ENCODE results near the gene BCLAF1.

- no peak for TF ChIP-seq CTCF (IDR thresholded peaks at IDR 0.05 in 2 of 3, conservative IDR thresholded peaks at IDR 0.05 in 1 of 3; ENCODE audit: borderline replicate concordance in 1 of 3, insufficient read depth in 1 of 3, low read depth in 2 of 3, low read length in 2 of 3)
- TF ChIP-seq POLR2AphosphoS5 (IDR thresholded peaks at IDR 0.05; ENCODE audit: low read depth, low read length), result no peak
- no peak for TF ChIP-seq TCF7L2 (IDR thresholded peaks at IDR 0.05; ENCODE audit: borderline replicate concordance, extremely low read depth, insufficient read depth, insufficient read length)
- TF ChIP-seq POLR2A (IDR thresholded peaks at IDR 0.05; ENCODE audit: borderline replicate concordance, extremely low read depth, insufficient read depth, insufficient read length), result no peak
- TF ChIP-seq YY1 (IDR thresholded peaks at IDR 0.05; ENCODE audit: extremely low read depth, insufficient replicate concordance, low read depth, low read length), result no peak
Observed at GRCh38 chr6:136225496-136225895, 64.2 kb downstream of the BCLAF1 start.

Measured in HCT116 (cell line).